ENCODE data around the gene DSE. TPM values are rescaled to one million over a fixed set of nuclear protein-coding genes. Genes with fewer than 3 reads are reported as not detected.

Gene DSE
- total RNA-seq, 1 experiment from 2014 or later = 43.3 TPM

DNA sequence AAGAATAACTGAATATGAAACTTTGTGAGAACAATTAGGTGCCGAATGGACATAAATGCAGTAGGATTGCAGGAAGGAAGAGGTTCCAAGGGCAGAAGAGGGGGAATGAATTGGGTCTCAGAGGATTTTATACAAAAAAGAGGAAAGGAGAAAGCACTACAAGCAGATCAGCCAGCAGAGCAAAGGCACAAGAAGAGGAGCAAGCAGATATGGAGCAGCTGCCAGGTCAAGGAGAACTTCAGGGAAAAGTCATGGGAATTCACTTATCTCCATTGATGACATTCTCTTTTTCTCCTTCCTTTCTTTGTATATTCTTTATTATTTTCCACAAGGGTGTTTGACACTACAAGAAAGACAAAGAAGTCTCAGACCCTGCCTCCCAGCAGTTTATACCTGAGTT is 9.6 kb downstream of the DSE start:
- peaks cover 16% of the 10 kb centered on the region for H3K4me1 ChIP-seq (replicated peaks; ENCODE audit: insufficient read depth)
- peaks cover 11% of the 10 kb centered on the region; the same call in 1 of the 2 replicates for H3K79me2 ChIP-seq (ENCODE audit: low read depth)
- intact Hi-C loops (cut with micrococcal nuclease; ENCODE audit: unreplicated experiment) = no loop called here
- H3K4me3 ChIP-seq = no peak overlapping the region
- no peak overlapping the region for H2AFZ ChIP-seq
- H3K9me3 ChIP-seq (ENCODE audit: insufficient read depth, low read depth) = peaks cover 14% of the 10 kb centered on the region
- no peaks in the 10 kb centered on the region for H4K20me1 ChIP-seq (ENCODE audit: insufficient read depth)
- no peaks in the 10 kb centered on the region for H3K36me3 ChIP-seq (ENCODE audit: low read depth)
- no peaks in the 10 kb centered on the region for H3K9me2 ChIP-seq (ENCODE audit: insufficient read depth)
- H3K27ac ChIP-seq = no peak overlapping the region
- ChIA-PET CTCF (no interaction called here), POLR2A (ENCODE audit: unreplicated experiment) (no interaction called here)
- no TSS peak for BruUV-seq (replicated peaks)
- H3K4me2 ChIP-seq = no peak overlapping the region
- no peak for DNase-seq
- H3F3A ChIP-seq (ENCODE audit: insufficient read depth, low read depth) = peaks cover under 1% of the 10 kb centered on the region; the same call in 1 of the 2 replicates
- no peaks in the 10 kb centered on the region for H3K27me3 ChIP-seq (ENCODE audit: insufficient read depth, low read depth)
- TF ChIP-seq, protein P1, sequence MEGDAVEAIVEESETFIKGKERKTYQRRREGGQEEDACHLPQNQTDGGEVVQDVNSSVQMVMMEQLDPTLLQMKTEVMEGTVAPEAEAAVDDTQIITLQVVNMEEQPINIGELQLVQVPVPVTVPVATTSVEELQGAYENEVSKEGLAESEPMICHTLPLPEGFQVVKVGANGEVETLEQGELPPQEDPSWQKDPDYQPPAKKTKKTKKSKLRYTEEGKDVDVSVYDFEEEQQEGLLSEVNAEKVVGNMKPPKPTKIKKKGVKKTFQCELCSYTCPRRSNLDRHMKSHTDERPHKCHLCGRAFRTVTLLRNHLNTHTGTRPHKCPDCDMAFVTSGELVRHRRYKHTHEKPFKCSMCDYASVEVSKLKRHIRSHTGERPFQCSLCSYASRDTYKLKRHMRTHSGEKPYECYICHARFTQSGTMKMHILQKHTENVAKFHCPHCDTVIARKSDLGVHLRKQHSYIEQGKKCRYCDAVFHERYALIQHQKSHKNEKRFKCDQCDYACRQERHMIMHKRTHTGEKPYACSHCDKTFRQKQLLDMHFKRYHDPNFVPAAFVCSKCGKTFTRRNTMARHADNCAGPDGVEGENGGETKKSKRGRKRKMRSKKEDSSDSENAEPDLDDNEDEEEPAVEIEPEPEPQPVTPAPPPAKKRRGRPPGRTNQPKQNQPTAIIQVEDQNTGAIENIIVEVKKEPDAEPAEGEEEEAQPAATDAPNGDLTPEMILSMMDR (conservative IDR thresholded peaks at IDR 0.05) = no peak
- no peak for TF ChIP-seq EZH2 (IDR thresholded peaks at IDR 0.05; ENCODE audit: low read depth)

DNA sequence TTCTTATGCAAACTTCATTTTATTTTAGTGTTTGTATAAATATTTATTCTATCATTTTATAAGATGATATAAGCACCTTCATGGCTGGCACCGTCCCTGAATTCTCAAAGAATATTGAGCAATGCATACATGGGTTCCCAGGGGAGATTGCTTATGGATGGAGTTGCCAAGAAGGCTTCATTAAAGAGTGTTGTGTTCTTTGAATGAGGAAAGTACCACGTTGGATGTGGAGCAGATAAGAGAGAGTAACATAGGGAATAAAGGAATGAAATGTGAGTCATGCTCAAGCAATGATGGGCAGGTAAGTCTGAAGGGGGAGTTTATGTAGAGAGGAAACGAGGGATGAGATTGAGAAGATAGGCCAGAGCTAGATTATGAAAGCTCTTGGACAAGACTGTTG is 10.3 kb downstream of the DSE start:
- no peaks in the 10 kb centered on the region for H3K9me2 ChIP-seq (ENCODE audit: insufficient read depth)
- no TSS peak for BruUV-seq (replicated peaks)
- no peak for DNase-seq
- ChIA-PET CTCF (no interaction called here), POLR2A (ENCODE audit: unreplicated experiment) (no interaction called here)
- H3K4me2 ChIP-seq = no peak overlapping the region
- H3K36me3 ChIP-seq (ENCODE audit: low read depth) = no peaks in the 10 kb centered on the region
- peaks cover 23% of the 10 kb centered on the region for H3K4me1 ChIP-seq (replicated peaks; ENCODE audit: insufficient read depth)
- H3K27me3 ChIP-seq (ENCODE audit: insufficient read depth, low read depth) = no peaks in the 10 kb centered on the region
- H3K4me3 ChIP-seq = no peak overlapping the region
- H3K27ac ChIP-seq = no peak overlapping the region
- intact Hi-C loops (cut with micrococcal nuclease; ENCODE audit: unreplicated experiment) = no loop called here
- H2AFZ ChIP-seq = no peak overlapping the region
- H3F3A ChIP-seq (ENCODE audit: insufficient read depth, low read depth) = peaks cover 7% of the 10 kb centered on the region; the same call in 1 of the 2 replicates
- TF ChIP-seq EZH2 (IDR thresholded peaks at IDR 0.05; ENCODE audit: low read depth) = no peak
- TF ChIP-seq, protein P1 (conservative IDR thresholded peaks at IDR 0.05) = no peak
- no peaks in the 10 kb centered on the region for H4K20me1 ChIP-seq (ENCODE audit: insufficient read depth)
- H3K9me3 ChIP-seq (ENCODE audit: insufficient read depth, low read depth) = peaks cover 14% of the 10 kb centered on the region
- peaks cover 11% of the 10 kb centered on the region; the same call in 1 of the 2 replicates for H3K79me2 ChIP-seq (ENCODE audit: low read depth)

DNA sequence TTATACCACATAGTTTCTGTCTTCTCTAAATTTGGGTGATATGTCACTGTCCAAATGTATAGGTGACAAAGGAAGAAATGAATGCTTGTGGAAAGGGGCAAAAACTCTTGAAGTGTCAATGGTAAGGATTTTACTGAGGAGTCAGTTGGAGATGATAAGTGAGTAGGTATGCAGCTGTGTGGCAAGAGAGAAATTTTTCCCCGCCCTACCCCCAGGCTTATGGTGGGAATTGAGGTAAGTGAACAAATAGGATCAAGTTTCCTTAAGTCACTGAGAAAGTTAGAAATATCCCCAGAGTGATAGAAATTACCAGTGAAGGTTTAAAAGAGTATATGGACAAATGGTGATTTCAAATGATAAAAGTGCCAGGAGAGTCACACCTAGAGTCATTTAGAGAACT is 11.8 kb downstream of the DSE start:
- intact Hi-C loops (cut with micrococcal nuclease; ENCODE audit: unreplicated experiment) = no loop called here
- Histone ChIP-seq H3F3A (ENCODE audit: insufficient read depth, low read depth) (peaks cover 23% of the 10 kb centered on the region), H3K4me3 (no peak overlapping the region), H3K36me3 (ENCODE audit: low read depth) (no peaks in the 10 kb centered on the region), H2AFZ (no peak overlapping the region), H3K4me2 (no peak overlapping the region), H3K9me3 (ENCODE audit: insufficient read depth, low read depth) (peaks cover 14% of the 10 kb centered on the region), H4K20me1 (ENCODE audit: insufficient read depth) (no peaks in the 10 kb centered on the region), H3K79me2 (ENCODE audit: low read depth) (peaks cover 11% of the 10 kb centered on the region; the same call in 1 of the 2 replicates), H3K27me3 (ENCODE audit: insufficient read depth, low read depth) (no peaks in the 10 kb centered on the region), H3K9me2 (ENCODE audit: insufficient read depth) (no peaks in the 10 kb centered on the region), H3K4me1 (replicated peaks; ENCODE audit: insufficient read depth) (peaks cover 38% of the 10 kb centered on the region), H3K27ac (no peak overlapping the region)
- DNase-seq = no peak
- no TSS peak for BruUV-seq (replicated peaks)
- POLR2A ChIA-PET (ENCODE audit: unreplicated experiment) = no interaction called here
- no peak for TF ChIP-seq EZH2 (IDR thresholded peaks at IDR 0.05; ENCODE audit: low read depth)
- TF ChIP-seq, protein P1 (conservative IDR thresholded peaks at IDR 0.05) = no peak
- CTCF ChIA-PET = no interaction called here

Data from PC-9 (cell line).